K562 (cell line): ENCODE results near the gene DDR1. TPM values are rescaled to one million over a fixed set of nuclear protein-coding genes. Genes with fewer than 3 reads are reported as not detected.

Source experiments
- ATAC-seq: fragments of 200-7000 bp; cut with Tn5 transposase; 3 replicates; pipeline ENCODE4 v1.9.1; 2020; ENCODE audit warnings: moderate library complexity
- BruUV-seq: library from RNA; stranded (reverse); fragments of 400-500 nt; replicated peaks from 2 replicates; lab custom pipeline; 2021; lab: Mats Ljungman, UMichigan
- CTCF ChIA-PET: fragments of 300-600 bp; formaldehyde crosslinking; extraction: SDS; loops from one replicate; lab custom pipeline; 2021; ENCODE audit warnings: low intra/inter-chr PET ratio; lab: Yijun Ruan, JAX
- POLR2A ChIA-PET: fragments of 300-600, 350-650 bp; sonication (Branson Sonifier 250); formaldehyde crosslinking; extraction: SDS; loops from one replicate; lab custom pipeline; 2021; ENCODE audit warnings: antibody characterized with exemption, inconsistent platforms; lab: Yijun Ruan, JAX
- DNase-seq, 4 experiments: peaks; one replicate each; pipeline versions ENCODE4 v3.0.0 to v3.0.0-alpha.2; 2011 to 2018; ENCODE audit warnings: low spot score in 3 of 4, mixed read lengths in 3 of 4; ENCODE audit errors: extremely low read depth in 1 of 4
- FAIRE-seq: peaks from 2 replicates; lab custom pipeline; 2011; peaks lifted over from hg19 to GRCh38; lab: Jason Lieb, UNC
- H2AFZ ChIP-seq: 2 replicates; pipeline ENCODE4 v1.6.0; 2011; ENCODE audit warnings: low read depth, low read length, control low read depth, inconsistent platforms
- H3K27ac ChIP-seq: fragments of 200-600 bp; 3 replicates; pipeline ENCODE4 v1.8.0; 2011; ENCODE audit warnings: low read depth, mild to moderate bottlenecking, control low read depth, inconsistent platforms, low read length, moderate library complexity, mixed read lengths; ENCODE audit errors: extremely low read depth
- H3K27me3 ChIP-seq, 2 experiments: fragments of 300-600 bp in 1 of 2; 2 replicates in 1 of 2; 3 replicates in 1 of 2; pipeline versions ENCODE4 v1.6.0 to v1.8.0; 2011; ENCODE audit warnings: inconsistent platforms in 2 of 2, low read length in 2 of 2, mild to moderate bottlenecking in 1 of 2, mixed read lengths in 1 of 2, moderate library complexity in 1 of 2; ENCODE audit not compliant: control insufficient read depth in 2 of 2, insufficient read depth in 2 of 2
- H3K36me3 ChIP-seq: fragments of 300-600 bp; 3 replicates; pipeline ENCODE4 v1.8.0; 2011; ENCODE audit warnings: mild to moderate bottlenecking, low read length, inconsistent platforms; ENCODE audit not compliant: control insufficient read depth, insufficient read depth
- H3K4me1 ChIP-seq, 2 experiments: fragments of 200-600 bp in 1 of 2; replicated peaks in 1 of 2; 2 replicates in 1 of 2; 3 replicates in 1 of 2; pipeline versions ENCODE4 v1.5.1 to v1.8.0; 2011; ENCODE audit warnings: inconsistent platforms in 2 of 2, low read length in 2 of 2, mild to moderate bottlenecking in 1 of 2, mixed read lengths in 1 of 2, moderate library complexity in 1 of 2; ENCODE audit not compliant: control insufficient read depth in 2 of 2, insufficient read depth in 2 of 2
- H3K4me2 ChIP-seq: 2 replicates; pipeline ENCODE4 v1.6.1; 2011; ENCODE audit warnings: low read length, control low read depth, inconsistent platforms, mixed read lengths; ENCODE audit not compliant: insufficient read depth
- H3K4me3 ChIP-seq: fragments of 200-600 bp; sonication (generic), shearing (Covaris generic); 2 replicates; pipeline ENCODE4 v1.5.1; 2016; ENCODE audit warnings: control low read depth, inconsistent platforms
- H3K79me2 ChIP-seq: fragments of 200-600 bp; 3 replicates; pipeline ENCODE4 v1.8.0; 2011; ENCODE audit warnings: low read length, inconsistent platforms; ENCODE audit not compliant: control insufficient read depth, insufficient read depth
- H3K9ac ChIP-seq, 2 experiments: 2 replicates each; pipeline versions ENCODE4 v1.6.0 to v1.6.1; 2011; ENCODE audit warnings: low read depth in 2 of 2, low read length in 2 of 2, control low read depth in 1 of 2, inconsistent platforms in 1 of 2, mild to moderate bottlenecking in 1 of 2, mixed read lengths in 1 of 2; ENCODE audit not compliant: insufficient read depth in 1 of 2
- H3K9me1 ChIP-seq: one replicate; pipeline ENCODE4 v1.6.0; 2011; ENCODE audit warnings: inconsistent platforms, mild to moderate bottlenecking, low read length, moderate library complexity; ENCODE audit not compliant: control insufficient read depth, insufficient read depth
- H3K9me3 ChIP-seq: replicated peaks from 2 replicates; pipeline ENCODE4 v1.5.1; 2011; ENCODE audit warnings: low read depth, low read length, inconsistent platforms; ENCODE audit not compliant: control insufficient read depth, insufficient read depth
- H4K20me1 ChIP-seq: replicated peaks from 2 replicates; pipeline ENCODE4 v1.6.1; 2011; ENCODE audit warnings: low read length, inconsistent platforms, mixed read lengths; ENCODE audit not compliant: control insufficient read depth, insufficient read depth
- MTA2 ChIP-seq: fragments of 450-650 bp; IDR thresholded peaks from 2 replicates; pipeline ENCODE4 v1.6.1; 2016; ENCODE audit warnings: low read depth
- MYC ChIP-seq, 2 experiments: fragments of 250-450 bp in 1 of 2; sonication (Bioruptor Pico) in 1 of 2; IDR thresholded peaks; 2 replicates each; pipeline versions ENCODE4 v1.5.1 to v1.6.1; 2012 to 2021; ENCODE audit warnings: low read depth in 2 of 2, borderline replicate concordance in 1 of 2, improper control_type of control experiment in 1 of 2, low read length in 1 of 2, mild to moderate bottlenecking in 1 of 2, moderate library complexity in 1 of 2
- NR2F6 ChIP-seq: fragments of 450-650 bp; formaldehyde crosslinking; IDR thresholded peaks from 2 replicates; pipeline ENCODE4 v1.4.0; 2020; ENCODE audit warnings: mild to moderate bottlenecking
- WGBS: fragments of 100-300 bp; shearing (Covaris generic); methylation state at CpG from one replicate; pipeline ENCODE4 v1.1.6; 2016; ENCODE audit warnings: low coverage, mixed read lengths; ENCODE audit not compliant: insufficient coverage; ENCODE audit errors: missing lambda C conversion rate; 5-methylcytosine and 5-hydroxymethylcytosine counted together
- in situ Hi-C: fragments of 300-500 bp; cut with MboI; formaldehyde crosslinking; loops from 4 replicates; pipeline ENCODE4 v1.15.0; 2018; ENCODE audit warnings: inconsistent platforms, mixed read lengths
- intact Hi-C: fragments of 100-400 bp; cut with micrococcal nuclease; formaldehyde crosslinking; loops from 2 replicates; pipeline ENCODE4 v1.14.2; 2022
- polyA plus RNA-seq, 8 experiments: library from polyadenylated mRNA; depleted of rRNA in 4 of 8; stranded (reverse) in 5 of 8; unstranded in 3 of 8; fragments of >200 nt; fragmentation: Nextera tagmentation in 2 of 8; fragmentation: Illumina TruSeq in 1 of 8; extraction: Ambion mirVana in 2 of 8; extraction: Trizol in 1 of 8; gene quantifications; 2 replicates each; pipeline versions ENCODE4 v1.2.1 to v1.2.3, GENCODE V29; 2011 to 2014; ENCODE audit warnings: inconsistent platforms in 1 of 8, missing spikeins in 1 of 8
- total RNA-seq, 7 experiments: library from RNA; depleted of rRNA in 6 of 7; stranded (reverse); fragments of >200 nt in 6 of 7; fragmentation: Illumina TruSeq in 2 of 7; extraction: Trizol in 2 of 7; gene quantifications; 2 replicates each; pipeline versions ENCODE4 v1.2.1 to v1.2.3, GENCODE V29; 2011 to 2021; ENCODE audit warnings: low replicate concordance in 1 of 7
- TF ChIP-seq, protein P1 (sequence below): fragments of 450-650 bp; IDR thresholded peaks from 2 replicates; pipeline ENCODE4 v1.6.1; 2016; ENCODE audit warnings: borderline replicate concordance
- TF ChIP-seq, protein P2 (sequence below): fragments of 450-650 bp; IDR thresholded peaks from 2 replicates; pipeline ENCODE4 v1.6.1; 2016; ENCODE audit warnings: mild to moderate bottlenecking
- TF ChIP-seq, protein P3 (sequence below): sonication (generic); formaldehyde crosslinking; IDR thresholded peaks from 2 replicates; pipeline ENCODE4 v1.9.0; 2022; ENCODE audit warnings: mild to moderate bottlenecking, missing genetic modification reagents
- TF ChIP-seq, protein P4 (sequence below): fragments of 450-650 bp; IDR thresholded peaks from 2 replicates; pipeline ENCODE4 v1.7.1; 2018; ENCODE audit warnings: mild to moderate bottlenecking, low read depth; ENCODE audit not compliant: partially characterized antibody

The DDR1 gene
- total and polyA plus RNA-seq, 9 of the 15 experiments (the other 6 are each of a cell fraction or from before 2014, with no cell fraction given) = 1.4 to 44.6 (median 12.2) TPM

DNA sequence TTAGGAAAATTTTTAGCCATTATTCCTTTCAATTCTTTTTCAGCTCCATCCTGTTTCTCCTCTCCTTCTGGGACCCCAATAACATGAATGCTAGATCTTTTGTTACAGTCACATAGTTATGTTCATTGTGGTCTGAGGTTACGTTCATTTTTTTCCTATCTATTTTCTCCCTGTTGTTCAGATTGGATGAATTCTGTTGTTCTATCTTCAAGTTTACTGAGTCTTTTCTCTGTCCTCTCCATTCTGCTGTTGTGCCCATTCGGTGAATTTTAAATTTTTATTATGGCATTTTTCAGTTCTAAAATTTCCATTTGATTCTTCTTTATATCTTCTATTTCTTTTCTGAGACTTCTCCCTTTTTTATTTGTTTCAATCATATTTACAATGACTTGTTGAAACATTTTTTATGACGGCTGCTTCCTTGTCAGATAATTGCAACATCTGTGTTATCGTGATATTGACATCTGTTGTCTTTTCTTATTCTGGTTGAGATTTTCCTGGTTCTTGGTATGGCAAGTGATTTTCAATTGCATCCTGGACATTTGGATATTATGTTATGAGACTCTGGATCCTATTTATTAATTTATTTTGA is 12.6 kb upstream of the DDR1 start (continued):
- TF ChIP-seq, protein P1, sequence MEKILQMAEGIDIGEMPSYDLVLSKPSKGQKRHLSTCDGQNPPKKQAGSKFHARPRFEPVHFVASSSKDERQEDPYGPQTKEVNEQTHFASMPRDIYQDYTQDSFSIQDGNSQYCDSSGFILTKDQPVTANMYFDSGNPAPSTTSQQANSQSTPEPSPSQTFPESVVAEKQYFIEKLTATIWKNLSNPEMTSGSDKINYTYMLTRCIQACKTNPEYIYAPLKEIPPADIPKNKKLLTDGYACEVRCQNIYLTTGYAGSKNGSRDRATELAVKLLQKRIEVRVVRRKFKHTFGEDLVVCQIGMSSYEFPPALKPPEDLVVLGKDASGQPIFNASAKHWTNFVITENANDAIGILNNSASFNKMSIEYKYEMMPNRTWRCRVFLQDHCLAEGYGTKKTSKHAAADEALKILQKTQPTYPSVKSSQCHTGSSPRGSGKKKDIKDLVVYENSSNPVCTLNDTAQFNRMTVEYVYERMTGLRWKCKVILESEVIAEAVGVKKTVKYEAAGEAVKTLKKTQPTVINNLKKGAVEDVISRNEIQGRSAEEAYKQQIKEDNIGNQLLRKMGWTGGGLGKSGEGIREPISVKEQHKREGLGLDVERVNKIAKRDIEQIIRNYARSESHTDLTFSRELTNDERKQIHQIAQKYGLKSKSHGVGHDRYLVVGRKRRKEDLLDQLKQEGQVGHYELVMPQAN = peak; percentile 34; the same call in 1 of the 2 replicates
- TF ChIP-seq, all 486 proteins: peak for 21

DNA sequence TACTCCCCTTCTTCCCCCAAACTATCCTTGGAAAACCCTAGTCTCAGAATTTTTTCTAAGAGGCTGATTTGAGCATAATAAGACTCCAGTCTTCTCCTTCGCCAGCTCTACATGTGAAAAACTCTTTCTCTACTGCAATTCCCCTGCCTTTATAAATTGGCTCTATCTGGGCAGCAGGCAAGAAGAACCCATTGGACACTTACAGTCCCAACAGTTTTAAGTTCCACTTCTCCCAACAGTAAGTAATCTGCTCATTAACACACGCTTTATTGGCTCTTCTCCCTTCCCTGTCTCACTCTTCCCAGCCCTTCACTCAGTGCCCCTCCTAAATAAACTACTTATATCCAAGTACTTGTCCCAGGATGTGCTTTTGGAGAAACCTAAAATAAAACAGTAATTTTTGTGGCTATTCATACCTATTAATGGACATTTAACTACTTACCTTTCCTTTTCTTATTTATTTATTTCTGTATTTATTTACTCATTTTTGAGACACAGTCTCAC is 11.1 kb upstream of the DDR1 start:
- TSS peak; percentile 36 for BruUV-seq
- peak in 1 of 4 experiments; percentile 14 for DNase-seq
- Histone ChIP-seq H3K9ac (peak overlapping the region; percentile 47 to 87; a peak in 3 of 4 replicates), H3K9me3 (peaks cover 24% of the 10 kb centered on the region), H3K9me1 (no peaks in the 10 kb centered on the region), H2AFZ (no peak overlapping the region; the same call in none of the 2 replicates), H3K27ac (peak overlapping the region; percentile 94), H3K79me2 (peaks cover 19% of the 10 kb centered on the region), H3K4me1 (peaks cover 36 to 47% of the 10 kb centered on the region in 2 experiments), H4K20me1 (no peaks in the 10 kb centered on the region), H3K27me3 (no peaks in the 10 kb centered on the region), H3K4me2 (peak overlapping the region; percentile 85), H3K36me3 (no peaks in the 10 kb centered on the region), H3K4me3 (peak overlapping the region; percentile 43)
- FAIRE-seq = no peak
- POLR2A ChIA-PET = interaction anchor here (0.6 to 1.6 kb wide), 17 partner anchors 10 to 528 kb away, joined by 3 to 6 read pairs (median 4); no protein-coding TSS in a partner anchor
- in situ Hi-C loops (loop anchor here (5.0 kb wide), 1 partner anchor 36 kb away; no protein-coding TSS in a partner anchor), intact Hi-C loops (no loop called here)
- peak; percentile 0; the same call in 1 of the 3 replicates for ATAC-seq
- 3% methylated on average over 2 of the region's 2 CpGs for WGBS
- CTCF ChIA-PET = no interaction called here
- TF ChIP-seq, protein P2, sequence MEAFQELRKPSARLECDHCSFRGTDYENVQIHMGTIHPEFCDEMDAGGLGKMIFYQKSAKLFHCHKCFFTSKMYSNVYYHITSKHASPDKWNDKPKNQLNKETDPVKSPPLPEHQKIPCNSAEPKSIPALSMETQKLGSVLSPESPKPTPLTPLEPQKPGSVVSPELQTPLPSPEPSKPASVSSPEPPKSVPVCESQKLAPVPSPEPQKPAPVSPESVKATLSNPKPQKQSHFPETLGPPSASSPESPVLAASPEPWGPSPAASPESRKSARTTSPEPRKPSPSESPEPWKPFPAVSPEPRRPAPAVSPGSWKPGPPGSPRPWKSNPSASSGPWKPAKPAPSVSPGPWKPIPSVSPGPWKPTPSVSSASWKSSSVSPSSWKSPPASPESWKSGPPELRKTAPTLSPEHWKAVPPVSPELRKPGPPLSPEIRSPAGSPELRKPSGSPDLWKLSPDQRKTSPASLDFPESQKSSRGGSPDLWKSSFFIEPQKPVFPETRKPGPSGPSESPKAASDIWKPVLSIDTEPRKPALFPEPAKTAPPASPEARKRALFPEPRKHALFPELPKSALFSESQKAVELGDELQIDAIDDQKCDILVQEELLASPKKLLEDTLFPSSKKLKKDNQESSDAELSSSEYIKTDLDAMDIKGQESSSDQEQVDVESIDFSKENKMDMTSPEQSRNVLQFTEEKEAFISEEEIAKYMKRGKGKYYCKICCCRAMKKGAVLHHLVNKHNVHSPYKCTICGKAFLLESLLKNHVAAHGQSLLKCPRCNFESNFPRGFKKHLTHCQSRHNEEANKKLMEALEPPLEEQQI = 0 out of 2 replicates have a peak, but pooled peaks have one; percentile 17
- TF ChIP-seq, protein P3, sequence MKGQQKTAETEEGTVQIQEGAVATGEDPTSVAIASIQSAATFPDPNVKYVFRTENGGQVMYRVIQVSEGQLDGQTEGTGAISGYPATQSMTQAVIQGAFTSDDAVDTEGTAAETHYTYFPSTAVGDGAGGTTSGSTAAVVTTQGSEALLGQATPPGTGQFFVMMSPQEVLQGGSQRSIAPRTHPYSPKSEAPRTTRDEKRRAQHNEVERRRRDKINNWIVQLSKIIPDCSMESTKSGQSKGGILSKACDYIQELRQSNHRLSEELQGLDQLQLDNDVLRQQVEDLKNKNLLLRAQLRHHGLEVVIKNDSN (CRISPR knock-in tag) = no peak
- TF ChIP-seq, protein P4, sequence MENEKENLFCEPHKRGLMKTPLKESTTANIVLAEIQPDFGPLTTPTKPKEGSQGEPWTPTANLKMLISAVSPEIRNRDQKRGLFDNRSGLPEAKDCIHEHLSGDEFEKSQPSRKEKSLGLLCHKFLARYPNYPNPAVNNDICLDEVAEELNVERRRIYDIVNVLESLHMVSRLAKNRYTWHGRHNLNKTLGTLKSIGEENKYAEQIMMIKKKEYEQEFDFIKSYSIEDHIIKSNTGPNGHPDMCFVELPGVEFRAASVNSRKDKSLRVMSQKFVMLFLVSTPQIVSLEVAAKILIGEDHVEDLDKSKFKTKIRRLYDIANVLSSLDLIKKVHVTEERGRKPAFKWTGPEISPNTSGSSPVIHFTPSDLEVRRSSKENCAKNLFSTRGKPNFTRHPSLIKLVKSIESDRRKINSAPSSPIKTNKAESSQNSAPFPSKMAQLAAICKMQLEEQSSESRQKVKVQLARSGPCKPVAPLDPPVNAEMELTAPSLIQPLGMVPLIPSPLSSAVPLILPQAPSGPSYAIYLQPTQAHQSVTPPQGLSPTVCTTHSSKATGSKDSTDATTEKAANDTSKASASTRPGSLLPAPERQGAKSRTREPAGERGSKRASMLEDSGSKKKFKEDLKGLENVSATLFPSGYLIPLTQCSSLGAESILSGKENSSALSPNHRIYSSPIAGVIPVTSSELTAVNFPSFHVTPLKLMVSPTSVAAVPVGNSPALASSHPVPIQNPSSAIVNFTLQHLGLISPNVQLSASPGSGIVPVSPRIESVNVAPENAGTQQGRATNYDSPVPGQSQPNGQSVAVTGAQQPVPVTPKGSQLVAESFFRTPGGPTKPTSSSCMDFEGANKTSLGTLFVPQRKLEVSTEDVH = no peak
- TF ChIP-seq MTA2 = no peak
- no peak for TF ChIP-seq MYC (IDR thresholded peaks at IDR 0.05; ENCODE audit: low read depth, low read length)
- TF ChIP-seq MYC (CRISPR knock-in tag; IDR thresholded peaks at IDR 0.05; ENCODE audit: borderline replicate concordance, low read depth) = no peak
- no peak for TF ChIP-seq NR2F6 (CRISPR knock-in tag)
